Ishikawa (cell line): ENCODE results near the gene BUD13.

Source experiments
- EGR1 ChIP-seq: IDR thresholded peaks from 2 replicates; pipeline ENCODE4 v1.6.1; 2012
- EP300 ChIP-seq: IDR thresholded peaks from 2 replicates; pipeline ENCODE4 v1.6.1; 2012; ENCODE audit warnings: borderline replicate concordance
- FOXM1 ChIP-seq: IDR thresholded peaks from 2 replicates; pipeline ENCODE4 v1.6.1; 2012; ENCODE audit warnings: low read depth, borderline replicate concordance
- NFIC ChIP-seq: IDR thresholded peaks from 2 replicates; pipeline ENCODE4 v1.6.1; 2012
- RAD21 ChIP-seq: IDR thresholded peaks from 2 replicates; pipeline ENCODE4 v1.6.1; 2012; ENCODE audit warnings: low read depth
- TAF1 ChIP-seq: IDR thresholded peaks from 2 replicates; pipeline ENCODE4 v1.6.1; 2012; ENCODE audit warnings: low read depth, mild to moderate bottlenecking
- TCF12 ChIP-seq: IDR thresholded peaks from 2 replicates; pipeline ENCODE4 v1.6.1; 2012; ENCODE audit warnings: low read depth
- YY1 ChIP-seq: IDR thresholded peaks from 2 replicates; pipeline ENCODE4 v1.6.1; 2012; ENCODE audit warnings: low read depth
- TF ChIP-seq, protein P1 (sequence below): IDR thresholded peaks from 2 replicates; pipeline ENCODE4 v1.6.1; 2012

DNA sequence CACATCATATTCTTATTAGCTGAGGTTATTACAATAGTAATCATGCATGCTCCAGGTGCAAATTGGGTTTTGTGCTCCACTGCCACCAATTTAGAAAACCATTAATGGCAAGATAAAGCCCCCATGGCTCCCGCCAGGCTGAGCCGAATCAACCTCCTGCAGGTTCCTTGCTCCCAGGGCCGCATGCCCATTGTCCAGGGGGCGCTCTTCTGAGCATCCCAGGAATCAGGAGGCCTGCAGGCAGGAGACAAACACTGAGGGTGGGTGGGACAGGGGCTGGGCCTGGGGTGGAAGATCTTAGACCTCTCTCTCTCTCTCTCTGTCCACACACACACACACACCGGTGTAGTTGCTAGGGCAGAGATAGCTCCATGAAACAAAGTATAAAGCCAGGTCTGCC is 57.4 kb downstream of the BUD13 start:
- TF ChIP-seq TAF1 (no peak), RAD21 (no peak), EGR1 (no peak), EP300 (no peak), FOXM1 (no peak), NFIC (no peak), YY1 (no peak), TCF12 (no peak)
- TF ChIP-seq, protein P1, sequence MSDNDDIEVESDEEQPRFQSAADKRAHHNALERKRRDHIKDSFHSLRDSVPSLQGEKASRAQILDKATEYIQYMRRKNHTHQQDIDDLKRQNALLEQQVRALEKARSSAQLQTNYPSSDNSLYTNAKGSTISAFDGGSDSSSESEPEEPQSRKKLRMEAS, result no peak
